ENCODE data around the gene NOL6. TPM values are rescaled to one million over a fixed set of nuclear protein-coding genes. Genes with fewer than 3 reads are reported as not detected.
A peak's percentile ranks its signal among the peaks of the same experiment; 100 is the strongest.
"Not testable (repeated sequence)": the region's sequence is repeated elsewhere in the genome, so short reads cannot be mapped to it uniquely, and the experiment has no call there.

The NOL6 gene
- 13.0 TPM for total RNA-seq
- long read RNA-seq, full-length matches to known transcripts: 6 of 17 reads
- long read RNA-seq, partial matches to known transcripts: 8 of 17 reads
- long read RNA-seq, other reads (novel, unspliced or antisense): 3 of 17 reads

DNA sequence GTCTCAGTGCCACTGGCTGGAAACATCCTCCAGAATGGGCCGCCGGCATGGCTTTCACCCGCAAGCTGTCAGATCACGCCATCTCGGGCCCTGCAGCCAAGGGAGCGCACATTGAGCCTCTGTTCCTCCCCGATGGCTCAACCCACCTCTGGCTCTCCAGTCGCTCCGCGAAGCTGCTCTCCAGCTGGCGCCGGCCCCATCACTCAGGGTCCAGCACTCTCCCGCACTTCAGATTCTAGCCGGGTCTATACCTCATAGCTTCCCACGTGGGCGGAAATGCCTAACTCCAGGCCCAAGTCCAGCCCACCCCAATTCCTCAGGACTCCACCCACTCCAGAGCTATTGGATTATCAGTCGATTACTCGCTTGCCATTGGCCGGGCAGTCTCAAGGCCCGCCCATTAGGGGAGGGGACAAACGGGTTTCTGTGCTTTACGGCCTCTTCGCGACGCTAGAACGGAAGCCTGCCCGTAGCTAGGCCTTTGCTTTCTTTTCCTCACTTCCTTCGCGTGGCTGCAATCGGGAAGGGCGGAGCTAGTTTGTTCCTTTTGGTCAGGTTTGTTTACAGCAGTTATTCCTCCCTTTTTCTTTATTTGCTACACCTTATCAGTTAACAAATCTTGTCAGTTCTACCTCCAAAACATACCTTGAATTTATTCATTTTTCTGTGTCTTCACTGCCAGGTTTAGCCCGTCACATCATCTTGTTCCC, at the start of gene NOL6:
TSS of gene NOL6 (minus strand) at position 282 of the 710 bp plus-strand sequence. CDS start at position 200, 82 bp downstream.
- DNase-seq (ENCODE audit: missing footprints): peak; percentile 96
- intact Hi-C loops (cut with DNase I): loop anchor here (5.0 kb wide), 2 partner anchors 181 to 921 kb away; partner anchors contain the start of genes NFX1, SMIM27 and TOPORS
- ATAC-seq: peak; percentile 100

DNA sequence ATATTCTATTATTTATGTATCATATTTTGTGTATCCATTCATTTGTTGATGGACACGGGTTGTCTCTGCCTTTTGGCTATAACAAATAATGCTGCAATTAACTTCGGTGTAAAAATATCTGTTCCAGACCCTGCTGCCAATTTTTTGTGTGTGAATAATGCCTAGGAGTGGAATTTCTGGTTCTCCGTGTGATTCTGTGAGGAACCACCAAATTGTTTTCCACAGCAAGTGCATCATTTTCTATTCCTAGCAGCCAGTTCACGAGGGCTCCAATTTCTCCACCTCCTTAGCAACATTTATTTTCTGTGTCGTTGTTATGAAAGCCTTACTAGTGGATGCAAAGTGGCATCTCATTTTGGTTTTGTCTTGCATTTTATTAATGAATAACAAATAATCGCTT, 48.1 kb upstream of the NOL6 start:
- intact Hi-C loops (cut with DNase I); ATAC-seq; DNase-seq (ENCODE audit: missing footprints): not testable (repeated sequence)

GRCh38 chr9:33517934-33518577, 44.3 kb upstream of the NOL6 start:
- not testable (repeated sequence) for ATAC-seq; DNase-seq (ENCODE audit: missing footprints)
- intact Hi-C loops (cut with DNase I): loop anchor here (10.0 kb wide), 2 partner anchors 143 to 223 kb away; partner anchors contain the start of gene NFX1

GRCh38 chr9:33517373-33517772, 43.6 kb upstream of the NOL6 start:
- ATAC-seq (no peak), DNase-seq (ENCODE audit: missing footprints) (no peak)
- intact Hi-C loops (cut with DNase I): loop anchor here (10.0 kb wide), 2 partner anchors 143 to 223 kb away; partner anchors contain the start of gene NFX1

GRCh38 chr9:33516397-33516796, 42.7 kb upstream of the NOL6 start:
- intact Hi-C loops (cut with DNase I): loop anchor here (10.0 kb wide), 2 partner anchors 142 to 222 kb away; partner anchors contain the start of gene NFX1

GRCh38 chr9:33515342-33515995, 41.7 kb upstream of the NOL6 start:
- not testable (repeated sequence) for ATAC-seq; DNase-seq (ENCODE audit: missing footprints)
- intact Hi-C loops (cut with DNase I): loop anchor here (10.0 kb wide), 2 partner anchors 141 to 221 kb away; partner anchors contain the start of gene NFX1

More at GRCh38 chr9:33516397-33516796, 42.7 kb upstream of the NOL6 start:
- not testable (repeated sequence) for DNase-seq (ENCODE audit: missing footprints); ATAC-seq

GRCh38 chr9:33512535-33512934, 38.8 kb upstream of the NOL6 start:
- intact Hi-C loops (cut with DNase I): loop anchor here (10.0 kb wide), 2 partner anchors 138 to 218 kb away; partner anchors contain the start of gene NFX1
- not testable (repeated sequence) for DNase-seq (ENCODE audit: missing footprints); ATAC-seq

GRCh38 chr9:33511184-33511517, 37.4 kb upstream of the NOL6 start:
- intact Hi-C loops (cut with DNase I): loop anchor here (2.0 to 10.0 kb wide), 3 partner anchors 108 to 216 kb away; partner anchors contain the start of genes AQP7 and NFX1
- not testable (repeated sequence) for ATAC-seq

GRCh38 chr9:33510262-33511183, 36.8 kb upstream of the NOL6 start:
- DNase-seq (ENCODE audit: missing footprints): peak; percentile 85
- intact Hi-C loops (cut with DNase I): loop anchor here (2.0 to 10.0 kb wide), 3 partner anchors 108 to 216 kb away; partner anchors contain the start of genes AQP7 and NFX1
- peak; percentile 95 for ATAC-seq

More at GRCh38 chr9:33511184-33511517, 37.4 kb upstream of the NOL6 start:
- not testable (repeated sequence) for DNase-seq (ENCODE audit: missing footprints)

GRCh38 chr9:33506626-33507370, 33.1 kb upstream of the NOL6 start:
- DNase-seq (ENCODE audit: missing footprints) (no peak), ATAC-seq (no peak)
- intact Hi-C loops (cut with DNase I): no loop called here

DNA sequence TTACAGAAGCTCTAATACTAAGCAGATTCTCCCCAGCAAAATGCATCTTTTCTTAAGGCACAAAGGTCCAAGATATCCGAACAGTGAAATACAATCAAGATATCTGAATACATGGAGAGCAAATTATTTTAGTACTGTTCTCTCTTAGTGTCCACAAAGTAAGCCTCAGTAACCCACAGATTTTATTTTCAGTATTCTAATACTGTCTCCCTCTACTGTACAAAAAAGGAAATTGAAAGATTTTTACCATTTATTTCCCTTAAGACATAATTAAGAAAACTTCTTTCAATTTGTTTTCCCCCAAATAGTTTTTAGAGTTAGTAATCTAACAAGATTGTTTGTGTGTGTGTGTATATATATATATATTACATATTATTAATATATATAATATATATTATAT, 24.7 kb upstream of the NOL6 start:
- no peak for ATAC-seq
- DNase-seq (ENCODE audit: missing footprints): no peak
- intact Hi-C loops (cut with DNase I): no loop called here

DNA sequence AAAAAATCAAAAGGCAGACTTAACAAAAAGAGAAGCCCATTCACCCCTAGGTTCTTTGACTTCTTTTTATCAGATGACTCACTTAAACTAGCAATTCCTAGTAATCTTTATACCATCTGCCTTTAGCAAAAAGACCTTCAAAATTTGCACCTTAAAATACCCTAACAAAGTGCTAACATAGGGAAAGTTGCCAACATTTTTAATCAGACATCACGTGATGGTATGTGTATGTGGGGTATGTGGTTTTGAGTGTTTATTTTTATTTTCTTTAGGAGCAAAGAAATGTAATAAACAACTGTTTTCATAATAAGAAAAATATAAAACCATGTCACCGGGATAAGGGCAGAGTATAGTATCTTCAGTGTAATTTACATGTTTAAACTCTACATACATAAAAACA, 20.1 kb upstream of the NOL6 start:
- ATAC-seq; DNase-seq (ENCODE audit: missing footprints): not testable (repeated sequence)

GRCh38 chr9:33489066-33489465, 15.3 kb upstream of the NOL6 start:
- no peak for DNase-seq (ENCODE audit: missing footprints)
- intact Hi-C loops (cut with DNase I): no loop called here
- ATAC-seq: no peak

More for the DNA sequence above, 20.1 kb upstream of the NOL6 start:
- intact Hi-C loops (cut with DNase I): not testable (repeated sequence)

DNA sequence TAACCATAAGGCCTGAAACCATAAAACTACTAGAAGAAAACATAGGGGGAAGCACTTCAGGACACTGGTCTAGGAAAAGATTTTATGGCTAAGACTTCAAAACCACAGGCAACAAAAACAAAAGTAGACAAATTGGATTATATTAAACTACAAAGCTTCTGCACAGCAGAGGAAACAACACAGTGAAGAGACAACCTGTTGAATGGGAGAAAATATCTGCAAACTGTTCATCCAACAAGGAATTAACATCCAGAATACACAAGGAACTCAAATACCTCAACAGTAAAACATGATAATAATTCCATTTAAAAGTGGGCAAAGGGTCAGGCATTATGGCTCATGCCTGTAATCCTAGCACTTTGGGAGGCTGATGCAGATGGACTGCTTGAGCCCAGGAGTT, 11.6 kb upstream of the NOL6 start:
- DNase-seq (ENCODE audit: missing footprints); intact Hi-C loops (cut with DNase I); ATAC-seq: not testable (repeated sequence)

GRCh38 chr9:33480976-33481375, 7.3 kb upstream of the NOL6 start:
- DNase-seq (ENCODE audit: missing footprints): no peak
- intact Hi-C loops (cut with DNase I): no loop called here

DNA sequence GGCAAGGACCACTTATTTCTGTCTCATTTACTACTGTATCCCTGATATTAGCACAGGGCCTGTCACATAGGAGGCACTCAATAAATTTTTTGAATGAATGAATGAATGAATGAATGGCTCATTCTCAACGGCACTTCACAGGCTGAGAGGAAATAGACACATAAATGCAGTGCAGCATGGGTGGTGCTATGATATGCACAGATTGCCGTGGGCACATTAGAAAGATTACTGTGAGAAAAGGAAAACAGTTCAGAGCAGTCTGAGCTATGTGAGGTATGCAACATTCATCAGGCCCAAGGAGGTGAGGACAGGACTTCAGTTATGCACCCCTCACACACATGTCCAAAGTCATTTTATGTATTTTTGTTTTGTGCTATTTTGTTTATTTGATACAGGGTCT, 6.4 kb upstream of the NOL6 start:
- ATAC-seq (no peak), DNase-seq (ENCODE audit: missing footprints) (no peak)
- intact Hi-C loops (cut with DNase I): no loop called here

More at GRCh38 chr9:33480976-33481375, 7.3 kb upstream of the NOL6 start:
- ATAC-seq: no peak

DNA sequence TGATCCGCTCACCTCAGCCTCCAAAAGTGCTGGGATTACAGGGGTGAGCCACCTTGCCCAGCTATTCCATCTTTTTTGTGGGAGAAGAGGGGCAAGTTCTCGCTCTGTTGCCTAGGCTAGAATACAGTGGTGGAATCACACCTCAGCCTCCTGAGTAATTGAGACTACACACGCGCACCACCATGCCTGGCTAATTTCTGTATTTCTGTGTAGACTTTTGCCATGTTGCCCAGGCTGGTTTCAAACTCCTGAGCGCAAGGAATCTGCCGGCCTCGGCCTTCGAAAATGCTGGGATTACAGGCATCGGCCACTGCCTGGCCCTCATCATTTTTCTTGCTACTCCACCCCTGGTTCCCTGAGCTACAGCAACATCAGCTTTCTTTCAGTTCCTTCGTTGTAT, 2.8 kb upstream of the NOL6 start:
- intact Hi-C loops (cut with DNase I): no loop called here
- no peak for DNase-seq (ENCODE audit: missing footprints)
- no peak for ATAC-seq

Measured in Right ventricle myocardium inferior (tissue), 1 donor.